Endodermal cell (in vitro differentiated cells): Measurements from ENCODE around the gene ARHGAP6. TPM values are rescaled to one million over a fixed set of nuclear protein-coding genes. Genes with fewer than 3 reads are reported as not detected.

ENCODE experiments used
- DNase-seq: peaks from one replicate; pipeline ENCODE4 v3.0.0-alpha.2; 2017
- H3K27ac ChIP-seq: 2 replicates; pipeline ENCODE4 v1.5.1; 2013; ENCODE audit warnings: mild to moderate bottlenecking, low read depth, low read length, moderate library complexity
- H3K27me3 ChIP-seq: 2 replicates; pipeline ENCODE4 v1.6.1; 2013; ENCODE audit warnings: mild to moderate bottlenecking, low read length, moderate library complexity; ENCODE audit not compliant: insufficient read depth, control insufficient read depth, poor library complexity, severe bottlenecking
- H3K36me3 ChIP-seq: 2 replicates; pipeline ENCODE4 v1.7.0; 2013; ENCODE audit warnings: mild to moderate bottlenecking, low read length, moderate library complexity; ENCODE audit not compliant: control insufficient read depth, insufficient read depth
- H3K4me1 ChIP-seq: one replicate; pipeline ENCODE4 v1.7.0; 2013; ENCODE audit warnings: low read length; ENCODE audit not compliant: control insufficient read depth, insufficient read depth
- H3K4me3 ChIP-seq: 2 replicates; pipeline ENCODE4 v1.5.1; 2013; ENCODE audit warnings: mild to moderate bottlenecking, low read length, moderate library complexity
- H3K9ac ChIP-seq: 2 replicates; pipeline ENCODE4 v1.6.1; 2013; ENCODE audit warnings: mild to moderate bottlenecking, low read length, moderate library complexity; ENCODE audit not compliant: poor library complexity, severe bottlenecking; ENCODE audit errors: extremely low read depth
- H3K9me3 ChIP-seq: 2 replicates; pipeline ENCODE4 v1.6.1; 2013; ENCODE audit warnings: mild to moderate bottlenecking, low read length, moderate library complexity; ENCODE audit not compliant: control insufficient read depth
- H3K27ac Mint-ChIP-seq: 2 replicates; pipeline ENCODE4 v1.8.0; 2020; ENCODE audit warnings: mixed read lengths
- H3K27me3 Mint-ChIP-seq: 2 replicates; pipeline ENCODE4 v1.8.0; 2021; ENCODE audit warnings: mild to moderate bottlenecking, mixed read lengths; ENCODE audit not compliant: insufficient read depth
- H3K36me3 Mint-ChIP-seq: 2 replicates; pipeline ENCODE4 v1.8.0; 2020; ENCODE audit warnings: low read depth, mixed read lengths
- H3K4me1 Mint-ChIP-seq: 2 replicates; pipeline ENCODE4 v1.8.0; 2020; ENCODE audit warnings: mixed read lengths
- H3K4me3 Mint-ChIP-seq: 2 replicates; pipeline ENCODE4 v1.8.0; 2020; ENCODE audit warnings: mild to moderate bottlenecking, moderate library complexity, mixed read lengths
- H3K9me3 Mint-ChIP-seq: 2 replicates; pipeline ENCODE4 v1.8.0; 2020; ENCODE audit warnings: mild to moderate bottlenecking, mixed read lengths
- CTCF ChIP-seq: fragments of 200-600 bp; sonication (generic); conservative IDR thresholded peaks from 2 replicates; pipeline ENCODE4 v1.5.0; 2021; ENCODE audit warnings: antibody characterized with exemption, mild to moderate bottlenecking
- WGBS, 2 experiments: methylation state at CpG; one replicate each; pipeline versions ENCODE4 v1.1.5 to v1.1.7; 2013; ENCODE audit warnings: missing lambda C conversion rate in 2 of 2, mixed read lengths in 1 of 2; ENCODE audit not compliant: insufficient coverage in 1 of 2, insufficient read length in 1 of 2; 5-methylcytosine and 5-hydroxymethylcytosine counted together
- total RNA-seq, 2 donors: library from RNA; stranded (reverse); fragmentation: NEBNext Ultra II Directional in 1 of 2; extraction: Animal tissue kit (Norgen Biotek cat#: 25700) in 1 of 2; gene quantifications; 2 replicates in 1 of 2; 3 replicates in 1 of 2; pipeline ENCODE4 v1.2.1, GENCODE V29; 2021

ARHGAP6 gene
- total RNA-seq, 2 donors from 2014 or later, result 0.48 to 0.73 TPM

- no peak for DNase-seq
- no peak overlapping the region for H3K27ac Mint-ChIP-seq
- Histone ChIP-seq H3K9ac (no peak overlapping the region), H3K4me1 (no peaks in the 10 kb centered on the region), H3K27me3 (peaks cover 21% of the 10 kb centered on the region), H3K9me3 (no peaks in the 10 kb centered on the region), H3K4me3 (no peak overlapping the region), H3K36me3 (no peaks in the 10 kb centered on the region), H3K27ac (no peak overlapping the region)
- peaks cover 10% of the 10 kb centered on the region for H3K27me3 Mint-ChIP-seq
- TF ChIP-seq CTCF, result no peak
- 96% methylated on average over 1 of the region's 1 CpG; no CpG with 5 or more reads in 1 of the 2 experiments for WGBS, 2 experiments
- H3K4me3 Mint-ChIP-seq, result no peak overlapping the region
- H3K4me1 Mint-ChIP-seq, result no peaks in the 10 kb centered on the region
- H3K9me3 Mint-ChIP-seq, result peaks cover 25% of the 10 kb centered on the region
- no peaks in the 10 kb centered on the region for H3K36me3 Mint-ChIP-seq
These were observed 468.0 kb downstream of the ARHGAP6 start for GRCh38 chrX:11197671-11198070.

- peaks cover 33% of the 10 kb centered on the region for H3K27me3 ChIP-seq
- no peaks in the 10 kb centered on the region for H3K4me1 ChIP-seq
- H3K9ac ChIP-seq, result no peak overlapping the region
- Mint-ChIP-seq H3K27me3 (peaks cover 10% of the 10 kb centered on the region), H3K36me3 (no peaks in the 10 kb centered on the region), H3K9me3 (peaks cover 25% of the 10 kb centered on the region), H3K4me1 (no peaks in the 10 kb centered on the region), H3K27ac (no peak overlapping the region), H3K4me3 (no peak overlapping the region)
- H3K4me3 ChIP-seq, result no peak overlapping the region
- TF ChIP-seq CTCF, result no peak
- no peaks in the 10 kb centered on the region for H3K36me3 ChIP-seq
- WGBS, 2 experiments, result 86% methylated on average over 2 of the region's 2 CpGs; no CpG with 5 or more reads in 1 of the 2 experiments
- H3K9me3 ChIP-seq, result no peaks in the 10 kb centered on the region
- H3K27ac ChIP-seq, result no peak overlapping the region
- no peak for DNase-seq
These were observed 469.2 kb downstream of the ARHGAP6 start for GRCh38 chrX:11196476-11196875.

GRCh38 chrX:11193035-11193469 is 472.7 kb downstream of the ARHGAP6 start:
- H3K27me3 Mint-ChIP-seq, result peaks cover 26% of the 10 kb centered on the region
- no peaks in the 10 kb centered on the region for H3K4me1 Mint-ChIP-seq

More at GRCh38 chrX:11193035-11193469, 472.7 kb downstream of the ARHGAP6 start:
- Histone ChIP-seq H3K36me3 (no peaks in the 10 kb centered on the region), H3K27me3 (peaks cover 67% of the 10 kb centered on the region), H3K27ac (no peak overlapping the region), H3K4me3 (no peak overlapping the region), H3K9me3 (no peaks in the 10 kb centered on the region), H3K9ac (no peak overlapping the region), H3K4me1 (no peaks in the 10 kb centered on the region)
- 93 to 100% methylated on average over 1 to 5 of the region's 5 CpGs for WGBS, 2 experiments
- no peaks in the 10 kb centered on the region for H3K36me3 Mint-ChIP-seq
- no peak for TF ChIP-seq CTCF
- H3K9me3 Mint-ChIP-seq, result peaks cover 34% of the 10 kb centered on the region
- DNase-seq, result no peak
- no peak overlapping the region for H3K27ac Mint-ChIP-seq
- H3K4me3 Mint-ChIP-seq, result no peak overlapping the region
